Activated naive CD4-positive, alpha-beta T cell treated with anti-CD3 and anti-CD28 coated beads for 36 hours (primary cell): ENCODE data around the gene TTC39C. TPM values are rescaled to one million over a fixed set of nuclear protein-coding genes. Genes with fewer than 3 reads are reported as not detected.
A peak's percentile ranks its signal among the peaks of the same experiment; 100 is the strongest.

Source experiments
- CTCF ChIA-PET: fragments of 350-600 bp; sonication (Branson Sonifier 250); formaldehyde crosslinking; loops from one replicate; lab custom pipeline; 2021; ENCODE audit warnings: antibody characterized with exemption; lab: Charles Lee
- DNase-seq: peaks from one replicate; pipeline ENCODE4 v3.0.0-alpha.2; 2020
- H3K27ac Mint-ChIP-seq: one replicate; pipeline ENCODE4 v1.8.0; 2021; ENCODE audit warnings: mild to moderate bottlenecking, mixed read lengths
- H3K27me3 Mint-ChIP-seq: one replicate; pipeline ENCODE4 v1.8.0; 2021; ENCODE audit warnings: low read depth, mixed read lengths
- H3K36me3 Mint-ChIP-seq: one replicate; pipeline ENCODE4 v1.8.0; 2021; ENCODE audit warnings: low read depth, mixed read lengths
- H3K4me1 Mint-ChIP-seq: one replicate; pipeline ENCODE4 v1.8.0; 2021; ENCODE audit warnings: low read depth, mixed read lengths
- H3K4me3 Mint-ChIP-seq: one replicate; pipeline ENCODE4 v1.8.0; 2021; ENCODE audit warnings: mild to moderate bottlenecking, moderate library complexity, mixed read lengths
- H3K9me3 Mint-ChIP-seq: one replicate; pipeline ENCODE4 v1.8.0; 2021; ENCODE audit warnings: mixed read lengths
- intact Hi-C: fragments of 100-400 bp; cut with micrococcal nuclease; formaldehyde crosslinking; loops from one replicate; pipeline ENCODE4 v1.15.1; 2023
- total RNA-seq, 2 experiments: library from RNA; stranded (reverse); gene quantifications; one replicate each; pipeline ENCODE4 v1.2.3, GENCODE V29; 2021

TTC39C gene
- total RNA-seq, 2 experiments from 2014 or later = 39.9 to 44.2 TPM

GRCh38 chr18:24170360-24170759 is 155.8 kb downstream of the TTC39C start:
- Mint-ChIP-seq H3K27ac (no peak overlapping the region), H3K27me3 (no peaks in the 10 kb centered on the region), H3K4me3 (no peak overlapping the region), H3K4me1 (no peaks in the 10 kb centered on the region), H3K9me3 (no peaks in the 10 kb centered on the region), H3K36me3 (no peaks in the 10 kb centered on the region)
- intact Hi-C loops = loop anchor here (10.0 kb wide), 1 partner anchor 914 kb away; no protein-coding TSS in a partner anchor
- CTCF ChIA-PET = no interaction called here
- no peak for DNase-seq

- Mint-ChIP-seq H3K4me3 (no peak overlapping the region), H3K36me3 (no peaks in the 10 kb centered on the region), H3K4me1 (no peaks in the 10 kb centered on the region), H3K9me3 (no peaks in the 10 kb centered on the region), H3K27ac (no peak overlapping the region), H3K27me3 (no peaks in the 10 kb centered on the region)
- intact Hi-C loops = loop anchor here (10.0 kb wide), 1 partner anchor 911 kb away; no protein-coding TSS in a partner anchor
- CTCF ChIA-PET = interaction anchor here (0.6 to 1.8 kb wide), 2 partner anchors 315 to 408 kb away, joined by 4 to 12 read pairs; no protein-coding TSS in a partner anchor
- DNase-seq = no peak
Measured at GRCh38 chr18:24173997-24174396, 159.4 kb downstream of the TTC39C start.

GRCh38 chr18:24176727-24177416 is 162.3 kb downstream of the TTC39C start:
- CTCF ChIA-PET = interaction anchor here (0.6 to 2.3 kb wide), 18 partner anchors 8 to 549 kb away, joined by 3 to 29 read pairs (median 4); partner anchors contain the start of gene CABYR
- Mint-ChIP-seq H3K36me3 (no peaks in the 10 kb centered on the region), H3K9me3 (no peaks in the 10 kb centered on the region), H3K27me3 (no peaks in the 10 kb centered on the region), H3K4me1 (no peaks in the 10 kb centered on the region), H3K27ac (no peak overlapping the region), H3K4me3 (no peak overlapping the region)
- intact Hi-C loops = loop anchor here (2.0 to 10.0 kb wide), 3 partner anchors 180 to 908 kb away; no protein-coding TSS in a partner anchor
- DNase-seq = peak; percentile 66

- H3K9me3 Mint-ChIP-seq = no peaks in the 10 kb centered on the region
- H3K27me3 Mint-ChIP-seq = no peaks in the 10 kb centered on the region
- H3K36me3 Mint-ChIP-seq = no peaks in the 10 kb centered on the region
- no peak for DNase-seq
- intact Hi-C loops = loop anchor here (2.0 to 10.0 kb wide), 3 partner anchors 180 to 907 kb away; no protein-coding TSS in a partner anchor
- CTCF ChIA-PET = interaction anchor here (1.2 to 2.3 kb wide), 6 partner anchors 16 to 549 kb away, joined by 3 to 29 read pairs (median 8); no protein-coding TSS in a partner anchor
- H3K4me3 Mint-ChIP-seq = no peak overlapping the region
- no peak overlapping the region for H3K27ac Mint-ChIP-seq
- no peaks in the 10 kb centered on the region for H3K4me1 Mint-ChIP-seq
Measured at GRCh38 chr18:24177499-24178133, 163.1 kb downstream of the TTC39C start.

- no peak overlapping the region for H3K4me3 Mint-ChIP-seq
- H3K36me3 Mint-ChIP-seq = no peaks in the 10 kb centered on the region
- no peak for DNase-seq
- H3K27me3 Mint-ChIP-seq = peaks cover 2% of the 10 kb centered on the region
- H3K9me3 Mint-ChIP-seq = no peaks in the 10 kb centered on the region
- CTCF ChIA-PET = interaction anchor here (0.6 to 1.1 kb wide), 2 partner anchors 308 to 374 kb away, joined by 3 to 4 read pairs; no protein-coding TSS in a partner anchor
- intact Hi-C loops = no loop called here
- H3K27ac Mint-ChIP-seq = no peak overlapping the region
- H3K4me1 Mint-ChIP-seq = no peaks in the 10 kb centered on the region
Measured at GRCh38 chr18:24180048-24180447, 165.5 kb downstream of the TTC39C start.

GRCh38 chr18:24181806-24182205 is 167.3 kb downstream of the TTC39C start:
- Mint-ChIP-seq H3K36me3 (no peaks in the 10 kb centered on the region), H3K27me3 (peaks cover 2% of the 10 kb centered on the region), H3K4me1 (no peaks in the 10 kb centered on the region), H3K27ac (no peak overlapping the region), H3K4me3 (no peak overlapping the region), H3K9me3 (no peaks in the 10 kb centered on the region)
- intact Hi-C loops = no loop called here
- CTCF ChIA-PET = no interaction called here
- no peak for DNase-seq

Other genes with a start within 250 kb of the TTC39C start
- 1 to 10 TPM; 1.2 to 1.7 TPM for gene CABYR, start 124.3 kb downstream of the TTC39C start, total RNA-seq